Muscle layer of duodenum (tissue), 2 donors: ENCODE data around the gene TPRKB.
"Not testable (repeated sequence)": the region's sequence is repeated elsewhere in the genome, so short reads cannot be mapped to it uniquely, and the experiment has no call there.

Source experiments
- H3K27ac ChIP-seq: one replicate; pipeline ENCODE4 v1.7.0; 2013; ENCODE audit warnings: mild to moderate bottlenecking, low read length
- H3K27me3 ChIP-seq: one replicate; pipeline ENCODE4 v1.7.0; 2013; ENCODE audit warnings: low read depth, mild to moderate bottlenecking, control low read depth, low read length
- H3K36me3 ChIP-seq, 2 donors: one replicate each; pipeline ENCODE4 v1.7.0; 2013; ENCODE audit warnings: low read length in 2 of 2, control low read depth in 1 of 2, mild to moderate bottlenecking in 1 of 2; ENCODE audit not compliant: insufficient read depth in 2 of 2, control insufficient read depth in 1 of 2
- H3K4me1 ChIP-seq, 2 donors: one replicate each; pipeline ENCODE4 v1.7.0; 2013; ENCODE audit warnings: low read length in 2 of 2, mild to moderate bottlenecking in 2 of 2, control low read depth in 1 of 2, moderate library complexity in 1 of 2; ENCODE audit not compliant: insufficient read depth in 2 of 2, control insufficient read depth in 1 of 2
- H3K4me3 ChIP-seq, 2 donors: one replicate each; pipeline ENCODE4 v1.7.0; 2013; ENCODE audit warnings: low read length in 2 of 2, low read depth in 1 of 2, mild to moderate bottlenecking in 1 of 2
- H3K9me3 ChIP-seq, 2 donors: one replicate each; pipeline ENCODE4 v1.7.0; 2013; ENCODE audit warnings: low read length in 2 of 2, control low read depth in 1 of 2, mild to moderate bottlenecking in 1 of 2; ENCODE audit not compliant: control insufficient read depth in 1 of 2
- donor health status: healthy.

Gene TPRKB

GRCh38 chr2:73766994-73767393 is 29.8 kb upstream of the TPRKB start:
- Histone ChIP-seq H3K9me3 (no peaks in the 10 kb centered on the region), H3K27me3 (no peaks in the 10 kb centered on the region), H3K4me3 (no peak overlapping the region), H3K27ac (no peak overlapping the region), H3K36me3 (peaks cover 57 to 74% of the 10 kb centered on the region in 2 donors), H3K4me1 (no peaks in the 10 kb centered on the region)

- H3K4me3 ChIP-seq: no peak overlapping the region
- peaks cover 60 to 77% of the 10 kb centered on the region in 2 donors for H3K36me3 ChIP-seq
- H3K27me3 ChIP-seq: no peaks in the 10 kb centered on the region
- H3K4me1 ChIP-seq: no peaks in the 10 kb centered on the region
- no peak overlapping the region for H3K27ac ChIP-seq
- no peaks in the 10 kb centered on the region for H3K9me3 ChIP-seq
Observed at GRCh38 chr2:73766349-73766748, 29.2 kb upstream of the TPRKB start.

GRCh38 chr2:73764945-73765344 is 27.8 kb upstream of the TPRKB start:
- H3K27ac ChIP-seq: no peak overlapping the region
- H3K9me3 ChIP-seq: no peaks in the 10 kb centered on the region
- peaks cover 0 to 4% of the 10 kb centered on the region in 2 donors for H3K4me1 ChIP-seq
- peaks cover 57 to 77% of the 10 kb centered on the region in 2 donors for H3K36me3 ChIP-seq
- H3K27me3 ChIP-seq: no peaks in the 10 kb centered on the region
- no peak overlapping the region for H3K4me3 ChIP-seq

GRCh38 chr2:73762571-73762970 is 25.4 kb upstream of the TPRKB start:
- no peak overlapping the region for H3K27ac ChIP-seq
- H3K36me3 ChIP-seq: peaks cover 54 to 57% of the 10 kb centered on the region in 2 donors
- no peaks in the 10 kb centered on the region for H3K27me3 ChIP-seq

GRCh38 chr2:73759904-73760303 is 22.8 kb upstream of the TPRKB start:
- no peaks in the 10 kb centered on the region for H3K9me3 ChIP-seq
- H3K27me3 ChIP-seq: no peaks in the 10 kb centered on the region
- H3K4me3 ChIP-seq: no peak overlapping the region
- H3K27ac ChIP-seq: no peak overlapping the region
- peaks cover 0 to 16% of the 10 kb centered on the region in 2 donors for H3K4me1 ChIP-seq
- peaks cover 47 to 56% of the 10 kb centered on the region in 2 donors for H3K36me3 ChIP-seq

More at GRCh38 chr2:73762571-73762970, 25.4 kb upstream of the TPRKB start:
- H3K4me1 ChIP-seq: peaks cover 0 to 16% of the 10 kb centered on the region in 2 donors
- H3K4me3 ChIP-seq: no peak overlapping the region
- H3K9me3 ChIP-seq: no peaks in the 10 kb centered on the region

- H3K4me3 ChIP-seq: no peak overlapping the region
- H3K27me3 ChIP-seq: no peaks in the 10 kb centered on the region
- peaks cover 45 to 51% of the 10 kb centered on the region in 2 donors for H3K36me3 ChIP-seq
- no peaks in the 10 kb centered on the region for H3K9me3 ChIP-seq
- H3K4me1 ChIP-seq: peaks cover 0 to 16% of the 10 kb centered on the region in 2 donors
- H3K27ac ChIP-seq: no peak overlapping the region
Observed at GRCh38 chr2:73759285-73759764, 22.2 kb upstream of the TPRKB start.

- peaks cover 26 to 57% of the 10 kb centered on the region in 2 donors for H3K36me3 ChIP-seq
- not testable (repeated sequence) for H3K27me3 ChIP-seq, H3K27ac ChIP-seq, H3K9me3 ChIP-seq, H3K4me3 ChIP-seq, H3K4me1 ChIP-seq
Observed at GRCh38 chr2:73754332-73754731, 17.2 kb upstream of the TPRKB start.

GRCh38 chr2:73749314-73749713 is 12.2 kb upstream of the TPRKB start:
- Histone ChIP-seq H3K27ac (no peak overlapping the region), H3K9me3 (no peaks in the 10 kb centered on the region), H3K4me3 (no peak overlapping the region), H3K27me3 (no peaks in the 10 kb centered on the region), H3K36me3 (peaks cover 16 to 61% of the 10 kb centered on the region in 2 donors), H3K4me1 (no peaks in the 10 kb centered on the region)

- Histone ChIP-seq H3K9me3 (no peaks in the 10 kb centered on the region), H3K36me3 (peaks cover 21 to 56% of the 10 kb centered on the region in 2 donors), H3K4me1 (no peaks in the 10 kb centered on the region)
Observed at GRCh38 chr2:73746877-73747208, 9.7 kb upstream of the TPRKB start.

GRCh38 chr2:73746015-73746876 is 9.1 kb upstream of the TPRKB start:
- Histone ChIP-seq H3K36me3 (peaks cover 27 to 57% of the 10 kb centered on the region in 2 donors), H3K27me3 (no peaks in the 10 kb centered on the region), H3K9me3 (no peaks in the 10 kb centered on the region), H3K4me3 (no peak overlapping the region), H3K27ac (no peak overlapping the region), H3K4me1 (no peaks in the 10 kb centered on the region)

More at GRCh38 chr2:73746877-73747208, 9.7 kb upstream of the TPRKB start:
- no peaks in the 10 kb centered on the region for H3K27me3 ChIP-seq
- H3K27ac ChIP-seq: no peak overlapping the region
- no peak overlapping the region for H3K4me3 ChIP-seq

- Histone ChIP-seq H3K36me3 (peaks cover 11 to 31% of the 10 kb centered on the region in 2 donors), H3K27ac (no peak overlapping the region), H3K27me3 (no peaks in the 10 kb centered on the region), H3K4me1 (peaks cover 5 to 9% of the 10 kb centered on the region in 2 donors), H3K9me3 (no peaks in the 10 kb centered on the region), H3K4me3 (no peak overlapping the region)
Observed at GRCh38 chr2:73740767-73741166, 3.6 kb upstream of the TPRKB start.
